GM18873 (cell line): Measurements from ENCODE around the gene PBRM1.
"Not testable (repeated sequence)": the region's sequence is repeated elsewhere in the genome, so short reads cannot be mapped to it uniquely, and the experiment has no call there.

Experiments
- ATAC-seq: cut with Tn5 transposase; IDR thresholded peaks from one replicate; pipeline ENCODE4 v1.9.1; 2021; ENCODE audit warnings: mild to moderate bottlenecking, moderate library complexity, moderate number of reproducible peaks; ENCODE audit not compliant: unreplicated experiment, low FRiP score

PBRM1 gene

DNA sequence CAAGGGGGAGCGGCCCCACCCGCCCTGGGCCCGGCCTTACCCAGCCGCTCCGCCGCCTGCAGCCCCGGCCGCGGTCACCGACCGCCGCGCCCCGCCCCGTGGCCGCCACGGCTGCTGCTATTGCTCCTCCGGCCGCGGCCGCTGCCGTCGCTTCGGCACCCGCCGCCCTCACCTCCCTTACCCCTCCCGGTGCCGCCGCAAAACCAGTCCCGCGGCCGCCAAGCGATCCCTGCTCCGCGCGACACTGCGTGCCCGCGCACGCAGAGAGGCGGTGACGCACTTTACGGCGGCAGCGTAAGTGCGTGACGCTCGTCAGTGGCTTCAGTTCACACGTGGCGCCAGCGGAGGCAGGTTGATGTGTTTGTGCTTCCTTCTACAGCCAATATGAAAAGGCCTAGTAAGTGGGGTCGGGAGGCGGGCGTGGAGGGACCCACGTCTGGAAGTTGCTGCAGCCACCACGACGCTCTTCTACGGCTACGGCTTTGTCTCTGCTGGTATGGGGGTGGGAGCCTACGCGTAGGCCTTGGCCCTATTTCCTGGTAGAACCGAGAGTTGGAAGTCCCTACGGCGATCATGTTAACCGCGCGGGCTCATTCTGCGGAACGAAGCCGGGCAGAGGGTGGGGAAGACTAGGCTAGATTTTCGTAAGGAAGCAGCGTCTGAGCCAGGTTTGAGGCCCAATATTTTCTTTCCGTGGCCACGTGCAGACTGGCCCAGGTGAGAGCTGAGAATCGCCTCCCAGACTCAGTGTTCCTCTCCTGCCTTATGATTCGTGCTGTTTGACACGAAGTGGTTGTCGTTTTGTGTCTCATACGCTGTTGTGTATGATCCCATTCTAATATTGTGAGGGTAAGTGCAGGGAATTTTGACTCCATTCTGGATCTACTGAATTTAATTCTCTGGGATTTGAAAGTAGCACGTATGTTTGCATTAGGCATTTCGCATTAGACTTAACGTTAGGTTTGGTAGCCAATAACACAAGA lies at the start of gene PBRM1, which contains the start of gene GNL3:
PBRM1 (minus strand) TSS at position 205 of the 983 bp plus-strand sequence.
GNL3 (plus strand) TSS at position 324 of the 983 bp plus-strand sequence; CDS start at position 385, 61 bp downstream.
- ATAC-seq, result peak; percentile 65

DNA sequence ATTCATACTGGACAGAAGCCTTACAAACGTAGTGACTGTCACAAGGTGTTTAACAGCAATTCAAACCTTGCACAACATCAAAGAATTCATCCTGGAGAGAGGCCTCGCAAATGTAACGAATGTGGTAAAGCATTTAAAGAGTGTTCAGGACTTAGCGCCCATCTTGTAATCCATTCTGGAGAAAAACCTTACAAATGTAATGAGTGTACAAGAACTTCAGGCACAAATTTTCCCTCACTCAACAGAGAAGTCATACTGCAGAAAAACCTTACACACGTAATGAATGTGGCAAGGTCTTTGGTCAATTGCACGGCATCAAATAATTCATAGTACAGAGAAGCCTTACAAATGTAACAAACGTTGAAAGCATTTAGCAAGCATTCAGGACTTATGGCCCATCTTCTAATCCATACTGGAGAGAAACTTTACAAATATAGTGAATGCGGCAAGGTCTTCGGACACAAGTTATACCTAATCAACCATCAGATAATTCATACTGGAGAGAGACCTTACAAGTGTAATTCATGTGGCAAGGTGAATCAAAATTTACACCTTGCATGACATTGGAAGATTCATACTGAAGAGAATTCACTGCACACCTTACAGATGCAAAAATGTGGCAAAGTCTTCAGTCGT lies 47.7 kb upstream of the PBRM1 start:
- ATAC-seq, result no peak

- no peak for ATAC-seq
Observed at GRCh38 chr3:52731590-52731989, 45.9 kb upstream of the PBRM1 start.

- ATAC-seq, result no peak
Observed at GRCh38 chr3:52730681-52731080, 45.0 kb upstream of the PBRM1 start.

- ATAC-seq, result not testable (repeated sequence)
Observed at GRCh38 chr3:52728753-52729152, 43.0 kb upstream of the PBRM1 start.

- ATAC-seq, result no peak
Observed at GRCh38 chr3:52724511-52724910, 38.8 kb upstream of the PBRM1 start.

DNA sequence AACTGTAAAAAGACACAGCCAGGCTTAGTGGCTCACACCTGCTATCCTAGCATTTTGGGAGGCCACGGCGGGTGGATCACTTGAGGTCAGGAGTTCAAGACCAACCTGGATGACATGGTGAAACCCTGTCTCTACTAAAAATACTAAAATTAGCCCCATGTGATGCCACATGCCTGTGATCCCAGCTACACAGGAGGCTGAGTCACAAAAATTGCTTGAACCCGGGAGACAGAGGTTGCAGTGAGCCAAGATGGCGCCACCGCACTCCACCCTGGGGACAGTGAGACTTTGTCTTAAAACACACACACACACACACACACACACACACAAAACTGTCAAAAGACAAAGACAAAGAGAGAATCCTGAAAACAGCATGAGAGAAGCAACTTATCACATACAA lies 38.2 kb upstream of the PBRM1 start:
- no peak for ATAC-seq

DNA sequence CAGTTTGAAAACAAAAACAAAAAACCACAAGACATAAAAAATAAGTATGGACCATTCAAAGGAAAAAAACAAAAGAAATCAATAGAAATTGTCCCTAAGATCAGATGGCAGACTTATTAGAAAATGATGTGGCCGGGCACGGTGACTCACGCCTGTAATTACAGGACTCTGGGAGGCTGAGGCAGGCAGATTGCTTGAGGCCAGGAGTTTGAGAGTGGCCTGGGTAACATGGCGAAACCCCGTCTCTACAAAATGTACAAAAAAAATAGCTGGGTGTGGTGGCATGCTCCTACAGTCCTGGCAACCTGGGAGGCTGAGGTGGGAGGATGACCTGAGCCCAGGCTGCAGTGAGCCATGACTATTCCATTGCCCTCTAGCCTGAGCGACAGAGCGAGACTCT lies 36.8 kb upstream of the PBRM1 start:
- no peak for ATAC-seq

GRCh38 chr3:52721730-52722008 lies 36.0 kb upstream of the PBRM1 start:
- ATAC-seq, result no peak

DNA sequence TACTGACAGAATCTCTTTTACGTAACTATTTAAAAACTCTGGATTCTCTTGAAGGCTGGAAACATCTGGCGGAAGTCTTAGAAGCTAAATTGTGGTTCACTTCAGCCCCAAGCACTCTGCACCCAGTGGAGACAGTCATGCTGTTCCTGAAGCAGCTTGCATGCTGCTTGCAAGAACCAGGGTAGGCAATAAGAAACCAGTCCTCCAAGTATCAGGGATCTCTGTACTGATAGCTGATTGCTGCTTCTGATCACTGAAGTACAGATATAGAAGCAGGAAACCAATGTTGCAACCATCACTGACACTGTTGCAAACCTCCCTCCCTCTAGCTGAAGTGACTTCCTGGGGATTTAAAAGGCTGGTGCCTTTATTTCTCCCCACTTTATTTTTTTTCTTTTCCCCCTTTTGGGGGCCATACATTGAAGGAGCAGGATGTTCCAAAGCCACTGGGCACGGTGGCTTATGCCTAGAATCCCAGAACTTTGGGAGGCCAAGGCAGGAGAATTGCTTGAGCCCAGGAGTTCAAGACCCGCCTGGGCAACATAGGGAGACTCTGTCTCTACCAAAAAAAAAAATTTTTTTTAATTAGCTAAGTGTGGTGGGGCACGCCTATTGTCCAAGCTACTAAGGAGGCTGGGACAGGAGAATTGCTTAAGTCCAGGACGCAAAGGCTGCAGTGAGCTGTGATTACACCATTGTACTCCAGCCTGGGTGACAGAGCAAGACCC lies 35.5 kb upstream of the PBRM1 start:
- no peak for ATAC-seq

DNA sequence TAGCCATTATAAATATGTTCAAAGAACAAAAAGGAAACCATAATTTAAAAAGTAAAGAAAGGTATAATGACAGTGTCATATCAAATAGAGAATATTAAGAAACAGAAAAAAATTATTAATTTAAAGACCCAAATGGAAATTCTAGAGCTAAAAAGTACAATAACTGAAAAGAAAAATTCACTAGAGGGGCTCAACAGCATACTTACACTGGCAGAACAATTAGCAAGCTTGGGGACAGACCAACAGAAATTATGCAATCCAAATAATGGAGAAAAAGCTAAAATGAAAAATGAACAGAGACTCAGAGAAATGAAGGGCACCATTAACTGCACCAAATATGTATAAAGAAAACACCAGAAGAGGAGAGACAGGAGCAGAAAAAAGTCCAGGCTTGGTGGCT lies 33.9 kb upstream of the PBRM1 start:
- ATAC-seq, result no peak

DNA sequence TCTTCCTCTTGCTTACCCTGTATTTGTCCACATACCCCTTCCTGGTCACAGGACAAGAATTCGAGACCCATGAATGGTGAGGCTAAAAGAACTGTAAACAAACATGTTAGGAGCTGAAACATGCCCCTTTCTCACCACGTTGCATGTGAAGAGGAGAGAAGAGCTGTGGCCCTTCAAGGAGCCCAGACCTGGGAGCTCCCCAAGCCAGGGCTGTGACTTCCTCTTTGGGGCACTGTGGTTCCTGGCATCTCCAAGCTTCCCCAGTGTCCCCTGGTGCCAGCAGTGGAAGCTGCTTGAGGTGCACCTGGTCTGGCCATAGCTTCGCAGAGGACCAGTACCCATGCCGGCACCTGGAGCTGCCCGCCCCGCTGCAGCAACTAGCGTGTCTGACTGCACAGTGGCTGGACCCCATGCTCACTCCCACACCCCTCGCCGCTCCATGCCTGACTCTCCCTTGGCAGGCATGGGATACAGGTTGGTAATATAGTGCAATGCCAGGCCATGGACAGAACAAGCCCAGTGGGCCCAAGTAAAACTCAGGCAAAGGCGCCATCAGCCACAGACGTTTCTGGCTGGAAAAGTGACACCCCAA lies 30.1 kb upstream of the PBRM1 start:
- no peak for ATAC-seq

DNA sequence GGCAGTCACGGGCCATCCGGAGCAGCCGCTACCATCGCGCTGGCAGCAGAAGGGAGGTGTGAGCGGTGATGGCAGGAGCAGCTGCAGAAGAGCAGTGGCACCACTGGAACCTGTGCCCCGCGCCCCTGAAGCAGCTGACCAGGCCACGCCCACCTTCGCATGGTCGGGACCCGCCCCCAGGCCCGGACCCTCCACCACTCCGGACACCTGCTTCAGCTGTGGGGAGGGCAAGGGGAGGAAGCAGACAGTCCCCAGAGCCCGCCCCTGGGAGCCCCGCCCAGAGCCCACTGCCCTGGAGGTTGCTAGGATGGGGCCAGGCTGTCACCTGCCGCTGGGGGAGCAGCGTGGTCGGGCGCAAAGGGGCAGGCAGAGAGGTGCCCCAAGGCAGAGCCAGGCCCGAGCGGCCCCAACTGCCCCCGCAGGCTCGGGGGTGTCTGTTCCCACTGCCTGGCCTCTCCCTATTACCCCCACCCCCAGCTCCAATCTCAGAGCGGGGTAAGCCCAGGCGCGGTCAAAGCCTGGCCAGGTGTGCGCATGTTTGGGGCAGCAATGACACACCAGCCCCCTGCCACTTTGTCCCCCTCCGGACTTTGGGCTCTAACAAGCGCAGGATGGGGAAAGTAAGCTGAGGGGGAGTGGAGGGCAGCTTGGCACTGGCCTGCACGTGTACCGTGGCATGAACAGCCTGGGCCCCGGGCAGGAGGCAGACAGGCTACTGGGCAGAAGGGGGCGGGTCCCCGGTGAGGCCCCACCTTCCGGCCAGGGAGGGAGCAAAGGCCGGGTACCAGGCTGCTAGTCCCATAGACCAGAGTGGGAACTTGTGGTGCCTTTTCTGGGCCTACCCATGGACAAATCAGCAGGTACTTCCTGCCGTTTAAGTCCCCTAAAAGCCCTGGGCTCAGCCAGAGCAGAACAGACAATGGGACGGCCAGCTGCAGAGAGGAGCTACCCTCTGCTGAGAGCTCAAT lies 28.9 kb upstream of the PBRM1 start:
- no peak for ATAC-seq

GRCh38 chr3:52712291-52713212 lies 26.8 kb upstream of the PBRM1 start:
- ATAC-seq, result no peak

DNA sequence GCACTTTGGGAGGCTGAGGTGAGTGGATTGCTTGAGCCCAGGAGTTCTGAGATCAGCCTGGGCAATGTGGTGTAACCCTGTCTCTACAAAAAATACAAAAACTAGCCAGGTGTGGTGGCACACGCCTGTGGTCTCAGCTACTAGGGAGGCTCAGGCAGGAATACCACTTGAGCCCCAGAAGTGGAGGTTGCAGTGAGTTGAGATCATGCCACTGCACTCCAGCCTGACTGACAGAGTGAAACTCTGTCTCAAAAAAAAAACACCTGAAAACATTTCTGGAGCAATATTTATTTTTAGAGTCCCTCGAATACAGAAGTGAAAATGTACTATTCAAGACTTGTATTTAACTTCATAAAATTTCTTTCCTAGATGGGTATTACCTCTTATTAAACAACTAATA lies 24.8 kb upstream of the PBRM1 start:
- no peak for ATAC-seq

- no peak for ATAC-seq
Observed at GRCh38 chr3:52707585-52707984, 21.9 kb upstream of the PBRM1 start.

- peak; percentile 57 for ATAC-seq
Observed at GRCh38 chr3:52705688-52706686, 20.3 kb upstream of the PBRM1 start, which contains the start of the genes GLT8D1 and SPCS1. TSS of gene GLT8D1 (minus strand) at chr3:52705791. CDS start at chr3:52700460, 5,331 bp downstream. TSS of gene SPCS1 (plus strand) at chr3:52706106. CDS start at chr3:52706247, 141 bp downstream.
